Right lobe of liver (tissue), 6 donors: ENCODE measurements around the gene ARHGEF40. TPM values are rescaled to one million over a fixed set of nuclear protein-coding genes. Genes with fewer than 3 reads are reported as not detected.

Source experiments
- ATAC-seq, 4 donors: fragments of 200-7000 bp; cut with Tn5 transposase; one replicate each; pipeline ENCODE4 v1.9.1; 2020; ENCODE audit warnings: mild to moderate bottlenecking in 4 of 4, moderate library complexity in 4 of 4
- DNase-seq, 3 donors: peaks; one replicate each; pipeline ENCODE4 v3.0.0-alpha.2; 2020
- H3K27ac ChIP-seq, 3 donors: fragments of 200-600 bp; one replicate each; pipeline ENCODE4 v1.8.0; 2022
- H3K27me3 ChIP-seq, 2 donors: fragments of 200-600 bp; one replicate each; pipeline ENCODE4 v1.8.0; 2022
- H3K36me3 ChIP-seq, 4 donors: fragments of 200-600 bp; sonication (generic) in 1 of 4; one replicate each; pipeline versions ENCODE4 v1.5.1 to v1.8.0; 2017 to 2022; ENCODE audit warnings: control low read depth in 1 of 4
- H3K4me1 ChIP-seq, 4 donors: fragments of 200-600 bp; sonication (generic) in 1 of 4; one replicate each; pipeline versions ENCODE4 v1.5.1 to v1.8.0; 2017 to 2022; ENCODE audit warnings: control low read depth in 1 of 4
- H3K4me3 ChIP-seq, 3 donors: fragments of 200-600 bp; one replicate each; pipeline ENCODE4 v1.8.0; 2022
- H3K9me3 ChIP-seq, 4 donors: fragments of 200-600 bp; sonication (generic) in 1 of 4; one replicate each; pipeline versions ENCODE4 v1.5.1 to v1.8.0; 2017 to 2022; ENCODE audit warnings: control low read depth in 1 of 4
- CTCF ChIP-seq, 4 donors: fragments of 200-600 bp in 3 of 4; fragments of 450-650 bp in 1 of 4; IDR thresholded peaks; one replicate each; pipeline versions ENCODE4 v1.5.1 to v1.8.0; 2016 to 2022; ENCODE audit warnings: antibody characterized with exemption in 4 of 4, mild to moderate bottlenecking in 2 of 4
- POLR2A ChIP-seq: fragments of 450-650 bp; IDR thresholded peaks from one replicate; pipeline ENCODE4 v1.6.1; 2017; ENCODE audit warnings: antibody characterized with exemption, mild to moderate bottlenecking
- WGBS: methylation state at CpG from one replicate; pipeline ENCODE4 v1.1.6; 2018; ENCODE audit warnings: low coverage, low lambda C conversion rate; ENCODE audit not compliant: insufficient coverage; ENCODE audit errors: missing lambda C conversion rate; 5-methylcytosine and 5-hydroxymethylcytosine counted together
- intact Hi-C, 2 donors: fragments of 100-400 bp; cut with DNase I; formaldehyde crosslinking; loops; one replicate each; pipeline versions ENCODE4 v1.11.2 to v1.14.1; 2022
- total RNA-seq, 6 experiments: library from RNA; depleted of rRNA in 2 of 6; stranded (reverse); fragments of >200 nt in 2 of 6; fragmentation: NEBNext Ultra II Directional in 3 of 6; extraction: Animal tissue kit (Norgen Biotek cat#: 25700) in 3 of 6; gene quantifications; one replicate each; pipeline versions ENCODE4 v1.1.0 to v1.2.4, GENCODE V29; 2016 to 2023
- donor health status: DM: no; HTN: yes; CAD: no.
- donor health status: DM: no; HTN: no; CAD: no.
- donor health status: DM: no; HTN: no; CAD: no.
- donor health status: DM: no; HTN: yes; CAD: no.
- donor health status: DM: no; HTN: yes; CAD: no.

Gene ARHGEF40
- total RNA-seq, 6 experiments from 2014 or later = 17.1 to 35.8 (median 25.1) TPM

DNA sequence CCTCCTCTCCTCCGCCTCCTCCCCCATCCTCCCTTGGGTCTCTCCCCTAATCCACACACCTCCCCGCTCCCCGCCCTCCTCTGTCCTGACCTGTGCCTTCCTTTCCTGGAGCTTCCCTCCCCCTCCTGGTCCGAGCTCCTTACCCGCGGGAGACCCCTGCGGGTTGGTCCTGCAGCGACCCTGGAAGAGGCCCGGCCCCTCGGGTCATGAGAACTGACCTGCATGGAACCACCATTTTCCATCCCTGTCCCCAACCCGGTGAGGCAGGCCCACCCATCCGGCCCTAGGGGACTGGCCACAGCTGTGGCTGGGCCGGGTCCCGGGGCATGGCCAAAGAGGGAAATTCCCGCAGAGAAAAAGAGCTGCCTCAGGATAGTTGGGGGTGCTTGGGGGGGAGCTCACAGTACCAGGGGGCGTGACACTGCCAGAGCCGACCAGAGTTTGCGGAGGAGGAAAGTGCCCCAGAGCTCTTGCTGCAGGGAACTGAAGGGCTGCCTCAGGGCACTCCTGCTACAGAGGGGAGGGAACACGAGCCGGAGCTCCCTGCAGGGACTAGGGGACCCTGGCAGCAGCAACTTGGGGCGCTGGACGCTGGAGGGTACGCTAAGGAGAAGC lies 613 bp downstream of the ARHGEF40 start:
- intact Hi-C loops = no loop called here
- no peak for TF ChIP-seq CTCF (IDR thresholded peaks at IDR 0.05)
- TF ChIP-seq POLR2A = no peak
- Histone ChIP-seq H3K27me3 (no peaks in the 10 kb centered on the region), H3K4me1 (peaks cover 0 to 25% (median 5%) of the 10 kb centered on the region in 4 donors), H3K36me3 (peaks cover 0 to 3% (median under 1%) of the 10 kb centered on the region in 4 donors), H3K27ac (peak overlapping the region; percentile 65 to 72 (median 66)), H3K9me3 (no peaks in the 10 kb centered on the region), H3K4me3 (peak overlapping the region; percentile 73 to 75 (median 74))
- 1% methylated on average over 23 of the region's 23 CpGs for WGBS
- DNase-seq (peak; percentile 62 to 74 (median 72)), ATAC-seq (peak; percentile 31 to 45 (median 34))

GRCh38 chr14:21071225-21072030 lies 1.3 kb downstream of the ARHGEF40 start:
- no peaks in the 10 kb centered on the region for H3K27me3 ChIP-seq
- peaks cover 0 to 25% (median 5%) of the 10 kb centered on the region in 4 donors for H3K4me1 ChIP-seq
- ATAC-seq (peak; percentile 50 to 68 (median 57)), DNase-seq (peak; percentile 76 to 87 (median 85))
- H3K36me3 ChIP-seq = peaks cover 0 to 10% (median 2%) of the 10 kb centered on the region in 4 donors
- intact Hi-C loops = no loop called here
- WGBS = 0% methylated on average over 18 of the region's 37 CpGs
- H3K9me3 ChIP-seq = no peaks in the 10 kb centered on the region
- peak overlapping the region; percentile 65 to 72 (median 66) for H3K27ac ChIP-seq
- H3K4me3 ChIP-seq = peak overlapping the region; percentile 73 to 75 (median 74)
- no peak for TF ChIP-seq POLR2A
- no peak for TF ChIP-seq CTCF (IDR thresholded peaks at IDR 0.05)

GRCh38 chr14:21072031-21072473 lies 1.9 kb downstream of the ARHGEF40 start:
- intact Hi-C loops = no loop called here
- Histone ChIP-seq H3K27me3 (no peaks in the 10 kb centered on the region), H3K4me1 (peaks cover 0 to 25% (median 5%) of the 10 kb centered on the region in 4 donors), H3K27ac (peak overlapping the region; percentile 65 to 72 (median 66)), H3K4me3 (peak overlapping the region in 2 of 3 donors; percentile 73 to 75), H3K36me3 (peaks cover 0 to 17% (median 3%) of the 10 kb centered on the region in 4 donors), H3K9me3 (no peaks in the 10 kb centered on the region)
- no peak for TF ChIP-seq POLR2A
- TF ChIP-seq CTCF (IDR thresholded peaks at IDR 0.05) = no peak
- DNase-seq (no peak), ATAC-seq (no peak)
- WGBS = 28% methylated on average over 4 of the region's 4 CpGs

GRCh38 chr14:21072781-21073339 lies 2.8 kb downstream of the ARHGEF40 start:
- intact Hi-C loops = no loop called here
- DNase-seq (no peak), ATAC-seq (no peak)
- Histone ChIP-seq H3K27ac (no peak overlapping the region), H3K36me3 (peaks cover 0 to 23% (median 6%) of the 10 kb centered on the region in 4 donors), H3K9me3 (no peaks in the 10 kb centered on the region), H3K4me3 (no peak overlapping the region), H3K27me3 (no peaks in the 10 kb centered on the region), H3K4me1 (peaks cover 0 to 25% (median 5%) of the 10 kb centered on the region in 4 donors)
- no CpG with 5 or more reads among the region's 9 CpGs for WGBS
- TF ChIP-seq POLR2A (no peak), CTCF (IDR thresholded peaks at IDR 0.05) (no peak)
